NCI-H2227 (cell line): ENCODE results near the gene LRRC45.

ENCODE experiments used
- DNase-seq: peaks from one replicate; lab custom pipeline; 2025; ENCODE audit not compliant: unreplicated experiment; lab: John Stamatoyannopoulos, UW

The LRRC45 gene

GRCh38 chr17:82006468-82007227 lies 16.5 kb upstream of the LRRC45 start:
- DNase-seq, result no peak

- no peak for DNase-seq
Measured at GRCh38 chr17:82007228-82007494, 15.9 kb upstream of the LRRC45 start.

GRCh38 chr17:82007495-82008257 lies 15.4 kb upstream of the LRRC45 start:
- DNase-seq, result no peak

- DNase-seq, result no peak
Measured at GRCh38 chr17:82008258-82008940, 14.7 kb upstream of the LRRC45 start.

- DNase-seq, result no peak
Measured at GRCh38 chr17:82008941-82009405, 14.1 kb upstream of the LRRC45 start.

GRCh38 chr17:82009413-82009812 lies 13.7 kb upstream of the LRRC45 start:
- DNase-seq, result no peak

GRCh38 chr17:82010575-82011525 lies 12.3 kb upstream of the LRRC45 start:
- DNase-seq, result no peak

- DNase-seq, result no peak
Measured at GRCh38 chr17:82011617-82012187, 11.4 kb upstream of the LRRC45 start.

- no peak for DNase-seq
Measured at GRCh38 chr17:82012261-82012639, 10.9 kb upstream of the LRRC45 start.

- peak; percentile 71 for DNase-seq
Measured at GRCh38 chr17:82012640-82013295, 10.3 kb upstream of the LRRC45 start.

GRCh38 chr17:82013341-82013740 lies 9.8 kb upstream of the LRRC45 start:
- peak; percentile 62 for DNase-seq

GRCh38 chr17:82013772-82014321 lies 9.3 kb upstream of the LRRC45 start:
- no peak for DNase-seq

GRCh38 chr17:82014432-82014831 lies 8.7 kb upstream of the LRRC45 start:
- peak; percentile 43 for DNase-seq

GRCh38 chr17:82014971-82015310 lies 8.2 kb upstream of the LRRC45 start:
- no peak for DNase-seq

- DNase-seq, result no peak
Measured at GRCh38 chr17:82015311-82015971, 7.7 kb upstream of the LRRC45 start.

GRCh38 chr17:82016061-82016874 lies 6.8 kb upstream of the LRRC45 start:
- DNase-seq, result no peak

- no peak for DNase-seq
Measured at GRCh38 chr17:82016875-82017459, 6.1 kb upstream of the LRRC45 start.

GRCh38 chr17:82017612-82018151 lies 5.4 kb upstream of the LRRC45 start:
- DNase-seq, result no peak
